ENCODE results near the gene PDF.

The PDF gene

GRCh38 chr16:69314534-69314933 lies 15.9 kb downstream of the PDF start:
- TF ChIP-seq EGR1 (IDR thresholded peaks at IDR 0.05) (no peak), CREB1 (IDR thresholded peaks at IDR 0.05; ENCODE audit: low read depth) (no peak), TEAD4 (IDR thresholded peaks at IDR 0.05) (no peak), NFIC (IDR thresholded peaks at IDR 0.05) (no peak), MAX (IDR thresholded peaks at IDR 0.05) (no peak), CEBPB (IDR thresholded peaks at IDR 0.05) (no peak), ZBTB7A (IDR thresholded peaks at IDR 0.05; ENCODE audit: low read depth) (no peak), RAD21 (IDR thresholded peaks at IDR 0.05; ENCODE audit: low read depth) (no peak), YY1 (IDR thresholded peaks at IDR 0.05; ENCODE audit: low read depth) (no peak), EP300 (IDR thresholded peaks at IDR 0.05; ENCODE audit: borderline replicate concordance) (no peak), TCF12 (IDR thresholded peaks at IDR 0.05; ENCODE audit: low read depth) (no peak), FOXM1 (IDR thresholded peaks at IDR 0.05; ENCODE audit: borderline replicate concordance, low read depth) (no peak), TAF1 (IDR thresholded peaks at IDR 0.05; ENCODE audit: low read depth) (no peak)
- TF ChIP-seq, protein P1, sequence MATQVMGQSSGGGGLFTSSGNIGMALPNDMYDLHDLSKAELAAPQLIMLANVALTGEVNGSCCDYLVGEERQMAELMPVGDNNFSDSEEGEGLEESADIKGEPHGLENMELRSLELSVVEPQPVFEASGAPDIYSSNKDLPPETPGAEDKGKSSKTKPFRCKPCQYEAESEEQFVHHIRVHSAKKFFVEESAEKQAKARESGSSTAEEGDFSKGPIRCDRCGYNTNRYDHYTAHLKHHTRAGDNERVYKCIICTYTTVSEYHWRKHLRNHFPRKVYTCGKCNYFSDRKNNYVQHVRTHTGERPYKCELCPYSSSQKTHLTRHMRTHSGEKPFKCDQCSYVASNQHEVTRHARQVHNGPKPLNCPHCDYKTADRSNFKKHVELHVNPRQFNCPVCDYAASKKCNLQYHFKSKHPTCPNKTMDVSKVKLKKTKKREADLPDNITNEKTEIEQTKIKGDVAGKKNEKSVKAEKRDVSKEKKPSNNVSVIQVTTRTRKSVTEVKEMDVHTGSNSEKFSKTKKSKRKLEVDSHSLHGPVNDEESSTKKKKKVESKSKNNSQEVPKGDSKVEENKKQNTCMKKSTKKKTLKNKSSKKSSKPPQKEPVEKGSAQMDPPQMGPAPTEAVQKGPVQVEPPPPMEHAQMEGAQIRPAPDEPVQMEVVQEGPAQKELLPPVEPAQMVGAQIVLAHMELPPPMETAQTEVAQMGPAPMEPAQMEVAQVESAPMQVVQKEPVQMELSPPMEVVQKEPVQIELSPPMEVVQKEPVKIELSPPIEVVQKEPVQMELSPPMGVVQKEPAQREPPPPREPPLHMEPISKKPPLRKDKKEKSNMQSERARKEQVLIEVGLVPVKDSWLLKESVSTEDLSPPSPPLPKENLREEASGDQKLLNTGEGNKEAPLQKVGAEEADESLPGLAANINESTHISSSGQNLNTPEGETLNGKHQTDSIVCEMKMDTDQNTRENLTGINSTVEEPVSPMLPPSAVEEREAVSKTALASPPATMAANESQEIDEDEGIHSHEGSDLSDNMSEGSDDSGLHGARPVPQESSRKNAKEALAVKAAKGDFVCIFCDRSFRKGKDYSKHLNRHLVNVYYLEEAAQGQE (IDR thresholded peaks at IDR 0.05; ENCODE audit: low read depth) = no peak
- TF ChIP-seq, protein P2, sequence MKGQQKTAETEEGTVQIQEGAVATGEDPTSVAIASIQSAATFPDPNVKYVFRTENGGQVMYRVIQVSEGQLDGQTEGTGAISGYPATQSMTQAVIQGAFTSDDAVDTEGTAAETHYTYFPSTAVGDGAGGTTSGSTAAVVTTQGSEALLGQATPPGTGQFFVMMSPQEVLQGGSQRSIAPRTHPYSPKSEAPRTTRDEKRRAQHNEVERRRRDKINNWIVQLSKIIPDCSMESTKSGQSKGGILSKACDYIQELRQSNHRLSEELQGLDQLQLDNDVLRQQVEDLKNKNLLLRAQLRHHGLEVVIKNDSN (IDR thresholded peaks at IDR 0.05) = no peak

- TF ChIP-seq NFIC (IDR thresholded peaks at IDR 0.05) = no peak
- no peak for TF ChIP-seq FOXM1 (IDR thresholded peaks at IDR 0.05; ENCODE audit: borderline replicate concordance, low read depth)
- no peak for TF ChIP-seq CREB1 (IDR thresholded peaks at IDR 0.05; ENCODE audit: low read depth)
- TF ChIP-seq TEAD4 (IDR thresholded peaks at IDR 0.05) = no peak
- TF ChIP-seq EGR1 (IDR thresholded peaks at IDR 0.05) = no peak
- no peak for TF ChIP-seq ZBTB7A (IDR thresholded peaks at IDR 0.05; ENCODE audit: low read depth)
- TF ChIP-seq, protein P1 (IDR thresholded peaks at IDR 0.05; ENCODE audit: low read depth) = no peak
- TF ChIP-seq, protein P2 (IDR thresholded peaks at IDR 0.05) = no peak
These were observed 16.9 kb downstream of the PDF start for GRCh38 chr16:69313469-69313868.

DNA sequence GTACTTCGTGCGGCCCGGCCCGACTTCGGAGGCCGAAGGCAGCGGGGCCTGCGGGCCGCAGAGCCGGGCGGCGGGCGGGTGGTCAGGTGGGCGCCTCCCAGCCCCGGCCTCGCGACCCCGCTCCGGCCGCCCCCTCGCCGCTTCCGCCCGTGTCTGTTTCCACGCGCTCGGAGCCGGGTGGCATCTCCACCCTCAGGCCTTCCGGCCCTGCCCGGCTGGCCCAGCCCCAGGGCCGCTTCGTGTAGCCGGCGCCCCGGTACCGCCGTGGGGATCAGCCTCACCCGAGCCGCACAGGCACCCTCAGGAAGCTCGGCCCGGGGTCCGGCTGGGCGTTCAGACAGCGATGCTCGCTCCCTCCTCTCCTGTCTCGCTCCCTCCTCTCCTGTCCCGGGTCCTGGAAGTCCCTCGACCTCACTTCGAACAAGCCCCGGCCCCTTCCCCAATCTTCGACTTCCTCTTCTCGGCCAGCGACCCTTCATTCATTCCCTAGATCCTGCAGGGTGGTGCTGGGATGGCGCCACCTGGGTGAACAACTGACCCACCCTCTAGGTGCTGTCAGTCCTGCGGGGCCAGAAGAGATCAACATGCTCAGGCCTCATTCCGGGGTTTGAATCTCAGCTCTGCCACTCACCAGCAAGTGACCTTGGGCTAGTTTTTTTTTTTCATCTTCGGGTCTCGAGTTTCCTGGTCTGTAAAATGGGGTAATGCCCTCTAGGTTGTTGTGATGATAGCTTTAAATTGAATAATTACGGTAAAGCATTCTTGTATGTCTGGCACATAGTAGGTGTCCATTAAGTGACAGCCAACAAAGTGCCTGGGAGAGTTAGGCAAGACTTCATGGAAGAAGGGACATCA lies 18.6 kb downstream of the PDF start:
- TF ChIP-seq MAX (IDR thresholded peaks at IDR 0.05) (peak; percentile 2), RAD21 (IDR thresholded peaks at IDR 0.05; ENCODE audit: low read depth) (no peak), FOXM1 (IDR thresholded peaks at IDR 0.05; ENCODE audit: borderline replicate concordance, low read depth) (no peak), ZBTB7A (IDR thresholded peaks at IDR 0.05; ENCODE audit: low read depth) (peak; percentile 36; the same call in 1 of the 2 replicates), TCF12 (IDR thresholded peaks at IDR 0.05; ENCODE audit: low read depth) (peak; percentile 20; the same call in 1 of the 2 replicates), YY1 (IDR thresholded peaks at IDR 0.05; ENCODE audit: low read depth) (peak; percentile 4; the same call in 1 of the 2 replicates)

DNA sequence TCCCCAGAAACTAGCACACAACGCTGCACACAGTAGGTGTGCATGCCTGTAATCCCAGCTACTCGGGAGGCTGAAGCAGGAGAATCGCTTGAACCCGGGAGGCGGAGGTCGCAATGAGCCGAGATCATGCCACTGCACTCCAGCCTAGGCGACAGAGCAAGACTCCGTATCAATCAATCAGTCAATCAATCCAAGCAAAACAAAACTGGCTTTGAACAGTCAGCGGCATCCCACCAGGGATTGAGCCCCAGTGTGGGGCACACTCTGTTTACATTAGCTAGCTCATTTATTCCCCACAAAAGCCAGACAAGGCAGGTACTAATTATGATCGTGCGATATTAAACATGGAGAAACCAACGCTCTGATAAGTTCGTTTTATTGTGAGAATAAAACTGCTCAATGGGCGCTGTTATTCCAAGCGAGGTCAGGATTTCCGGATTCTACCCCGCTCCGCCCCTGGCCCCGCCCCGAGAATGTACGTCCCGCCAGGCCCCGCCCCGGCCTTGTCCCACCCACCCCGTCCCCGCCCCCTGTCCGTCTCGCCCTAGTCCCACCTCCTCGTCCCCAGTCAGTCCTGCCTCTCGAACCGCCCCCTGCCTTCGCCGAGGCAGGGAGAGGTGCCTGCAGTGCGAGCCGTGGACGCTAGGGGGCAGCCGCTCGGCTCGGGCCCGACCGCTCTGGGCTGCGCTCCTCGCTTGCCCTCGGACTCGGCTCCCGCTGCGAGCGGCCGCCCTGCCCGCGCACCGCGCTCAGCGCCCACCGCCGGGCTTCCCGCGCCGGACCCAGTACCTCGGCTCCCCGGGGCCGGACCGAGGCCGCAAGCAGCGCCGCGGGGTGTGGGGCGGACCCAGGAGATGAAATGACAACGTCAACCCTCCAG lies 19.5 kb downstream of the PDF start, which contains the start of gene VPS4A:
Gene VPS4A (plus strand): TSS at position 698 of the 880 bp plus-strand sequence. CDS start 162 bp downstream, at position 860.
- TF ChIP-seq MAX (IDR thresholded peaks at IDR 0.05) (peak; percentile 67; the same call in 1 of the 2 replicates), EGR1 (IDR thresholded peaks at IDR 0.05) (no peak), EP300 (IDR thresholded peaks at IDR 0.05; ENCODE audit: borderline replicate concordance) (no peak), NFIC (IDR thresholded peaks at IDR 0.05) (no peak), FOXM1 (IDR thresholded peaks at IDR 0.05; ENCODE audit: borderline replicate concordance, low read depth) (no peak), TEAD4 (IDR thresholded peaks at IDR 0.05) (no peak; the same call in 1 of the 2 replicates), TCF12 (IDR thresholded peaks at IDR 0.05; ENCODE audit: low read depth) (peak; percentile 37; the same call in 1 of the 2 replicates), YY1 (IDR thresholded peaks at IDR 0.05; ENCODE audit: low read depth) (peak; percentile 41; the same call in 1 of the 2 replicates), RAD21 (IDR thresholded peaks at IDR 0.05; ENCODE audit: low read depth) (peak; percentile 35; the same call in 1 of the 2 replicates), ZBTB7A (IDR thresholded peaks at IDR 0.05; ENCODE audit: low read depth) (no peak; the same call in 1 of the 2 replicates), CEBPB (IDR thresholded peaks at IDR 0.05) (no peak), TAF1 (IDR thresholded peaks at IDR 0.05; ENCODE audit: low read depth) (peak; percentile 69; the same call in 1 of the 2 replicates)
- TF ChIP-seq, protein P2 (IDR thresholded peaks at IDR 0.05) = peak; percentile 4; the same call in 1 of the 2 replicates

All from Ishikawa (cell line).